Measurements from ENCODE around the gene EFCAB8. TPM values are rescaled to one million over a fixed set of nuclear protein-coding genes. Genes with fewer than 3 reads are reported as not detected.

Gene EFCAB8
- total and polyA plus RNA-seq, 3 experiments from 2014 or later = 0.35 to 0.69 TPM; not detected in 1

GRCh38 chr20:32991383-32991782 is 132.7 kb downstream of the EFCAB8 start:
- Mint-ChIP-seq H3K9me3 (peaks cover 0 to 12% (median 7%) of the 10 kb centered on the region in 5 donors), H3K4me1 (peaks cover 5 to 7% (median 7%) of the 10 kb centered on the region in 3 donors), H3K36me3 (peaks cover 0 to 15% (median 0%) of the 10 kb centered on the region in 3 donors), H3K27ac (peak overlapping the region in 1 of 8 donors; percentile 32), H3K27me3 (no peaks in the 10 kb centered on the region), H3K4me3 (no peak overlapping the region)
- Histone ChIP-seq H3K9me3 (ENCODE audit: low read length) (peaks cover 3% of the 10 kb centered on the region), H3K27me3 (ENCODE audit: insufficient read depth, low read length, poor library complexity, severe bottlenecking) (no peaks in the 10 kb centered on the region), H3K4me1 (ENCODE audit: insufficient read depth, low read length) (peaks cover 31% of the 10 kb centered on the region), H3K4me3 (ENCODE audit: low read length) (no peak overlapping the region), H3K36me3 (ENCODE audit: insufficient read depth, low read length) (no peaks in the 10 kb centered on the region), H3K27ac (ENCODE audit: low read depth, low read length) (no peak overlapping the region)
- POLR2A ChIA-PET = interaction anchor here (0.6 kb wide), 1 partner anchor 492 kb away, joined by 6 read pairs; no protein-coding TSS in a partner anchor
- peak in 1 of 5 donors; percentile 20 for DNase-seq
- CTCF ChIA-PET = interaction anchor here (1.1 to 1.7 kb wide), 3 partner anchors 10 to 46 kb away, joined by 3 to 4 read pairs (median 3); partner anchors contain the start of gene SUN5

GRCh38 chr20:32991792-32992641 is 133.3 kb downstream of the EFCAB8 start:
- H3K4me1 ChIP-seq (ENCODE audit: insufficient read depth, low read length) = peaks cover 31% of the 10 kb centered on the region
- no peak overlapping the region for H3K4me3 ChIP-seq (ENCODE audit: low read length)
- peaks cover 5 to 7% (median 7%) of the 10 kb centered on the region in 3 donors for H3K4me1 Mint-ChIP-seq
- no peak overlapping the region for H3K27ac Mint-ChIP-seq
- H3K9me3 Mint-ChIP-seq = peaks cover 0 to 12% (median 7%) of the 10 kb centered on the region in 5 donors
- no peak overlapping the region for H3K4me3 Mint-ChIP-seq
- H3K36me3 Mint-ChIP-seq = peaks cover 0 to 15% (median 0%) of the 10 kb centered on the region in 3 donors
- H3K27me3 Mint-ChIP-seq = no peaks in the 10 kb centered on the region
- H3K9me3 ChIP-seq (ENCODE audit: low read length) = peaks cover 3% of the 10 kb centered on the region
- peak in 1 of 5 donors; percentile 4 for DNase-seq
- ChIA-PET CTCF (interaction anchor here (1.1 kb wide), 2 partner anchors 13 to 46 kb away, joined by 3 read pairs; partner anchors contain the start of gene SUN5), POLR2A (interaction anchor here (0.6 kb wide), 1 partner anchor 301 kb away, joined by 3 read pairs; no protein-coding TSS in a partner anchor)
- H3K36me3 ChIP-seq (ENCODE audit: insufficient read depth, low read length) = no peaks in the 10 kb centered on the region
- H3K27me3 ChIP-seq (ENCODE audit: insufficient read depth, low read length, poor library complexity, severe bottlenecking) = no peaks in the 10 kb centered on the region
- no peak overlapping the region for H3K27ac ChIP-seq (ENCODE audit: low read depth, low read length)

GRCh38 chr20:32993496-32994050 is 134.8 kb downstream of the EFCAB8 start:
- Mint-ChIP-seq H3K27ac (peak overlapping the region in 1 of 8 donors; percentile 9), H3K4me3 (no peak overlapping the region), H3K9me3 (peaks cover 0 to 12% (median 7%) of the 10 kb centered on the region in 5 donors), H3K27me3 (no peaks in the 10 kb centered on the region), H3K4me1 (peaks cover 10 to 15% (median 11%) of the 10 kb centered on the region in 3 donors), H3K36me3 (peaks cover 0 to 21% (median 0%) of the 10 kb centered on the region in 3 donors)
- DNase-seq = peak in 1 of 5 donors; percentile 47
- Histone ChIP-seq H3K4me1 (ENCODE audit: insufficient read depth, low read length) (peaks cover 31% of the 10 kb centered on the region), H3K9me3 (ENCODE audit: low read length) (peaks cover 3% of the 10 kb centered on the region), H3K27me3 (ENCODE audit: insufficient read depth, low read length, poor library complexity, severe bottlenecking) (no peaks in the 10 kb centered on the region), H3K4me3 (ENCODE audit: low read length) (no peak overlapping the region), H3K27ac (ENCODE audit: low read depth, low read length) (no peak overlapping the region), H3K36me3 (ENCODE audit: insufficient read depth, low read length) (no peaks in the 10 kb centered on the region)
- POLR2A ChIA-PET = no interaction called here
- CTCF ChIA-PET = no interaction called here

GRCh38 chr20:32995802-32996201 is 137.1 kb downstream of the EFCAB8 start:
- Mint-ChIP-seq H3K9me3 (peaks cover 0 to 12% (median 7%) of the 10 kb centered on the region in 5 donors), H3K36me3 (peaks cover 0 to 21% (median 0%) of the 10 kb centered on the region in 3 donors), H3K4me1 (peaks cover 11 to 19% (median 15%) of the 10 kb centered on the region in 3 donors), H3K27me3 (no peaks in the 10 kb centered on the region), H3K27ac (no peak overlapping the region), H3K4me3 (no peak overlapping the region)
- ChIA-PET POLR2A (no interaction called here), CTCF (no interaction called here)
- H3K4me3 ChIP-seq (ENCODE audit: low read length) = no peak overlapping the region
- H3K27ac ChIP-seq (ENCODE audit: low read depth, low read length) = no peak overlapping the region
- peaks cover 3% of the 10 kb centered on the region for H3K9me3 ChIP-seq (ENCODE audit: low read length)
- H3K27me3 ChIP-seq (ENCODE audit: insufficient read depth, low read length, poor library complexity, severe bottlenecking) = no peaks in the 10 kb centered on the region
- no peaks in the 10 kb centered on the region for H3K36me3 ChIP-seq (ENCODE audit: insufficient read depth, low read length)
- DNase-seq = no peak
- peaks cover 28% of the 10 kb centered on the region for H3K4me1 ChIP-seq (ENCODE audit: insufficient read depth, low read length)

- H3K36me3 ChIP-seq (ENCODE audit: insufficient read depth, low read length) = no peaks in the 10 kb centered on the region
- no peak overlapping the region for H3K4me3 ChIP-seq (ENCODE audit: low read length)
- peaks cover 3% of the 10 kb centered on the region for H3K9me3 ChIP-seq (ENCODE audit: low read length)
- POLR2A ChIA-PET = no interaction called here
- peaks cover 0 to 18% (median 0%) of the 10 kb centered on the region in 3 donors for H3K36me3 Mint-ChIP-seq
- peak overlapping the region in 1 of 7 donors; percentile 40 for H3K4me3 Mint-ChIP-seq
- peak overlapping the region in 3 of 8 donors; percentile 37 to 54 (median 46) for H3K27ac Mint-ChIP-seq
- CTCF ChIA-PET = interaction anchor here (1.6 kb wide), 1 partner anchor 93 kb away, joined by 4 read pairs; no protein-coding TSS in a partner anchor
- DNase-seq = no peak
- no peaks in the 10 kb centered on the region for H3K27me3 ChIP-seq (ENCODE audit: insufficient read depth, low read length, poor library complexity, severe bottlenecking)
- H3K4me1 Mint-ChIP-seq = peaks cover 7 to 19% (median 15%) of the 10 kb centered on the region in 3 donors
- H3K4me1 ChIP-seq (ENCODE audit: insufficient read depth, low read length) = peaks cover 11% of the 10 kb centered on the region
- peaks cover 0 to 12% (median 7%) of the 10 kb centered on the region in 5 donors for H3K9me3 Mint-ChIP-seq
- no peaks in the 10 kb centered on the region for H3K27me3 Mint-ChIP-seq
- H3K27ac ChIP-seq (ENCODE audit: low read depth, low read length) = no peak overlapping the region
Measured at GRCh38 chr20:32997431-32997830, 138.7 kb downstream of the EFCAB8 start.

GRCh38 chr20:32999603-33000250 is 141.0 kb downstream of the EFCAB8 start:
- no peak overlapping the region for H3K4me3 Mint-ChIP-seq
- H3K27ac Mint-ChIP-seq = peak overlapping the region in 2 of 8 donors; percentile 36 to 85
- peaks cover 7 to 19% (median 18%) of the 10 kb centered on the region in 3 donors for H3K4me1 Mint-ChIP-seq
- Histone ChIP-seq H3K4me3 (ENCODE audit: low read length) (no peak overlapping the region), H3K4me1 (ENCODE audit: insufficient read depth, low read length) (peaks cover 9% of the 10 kb centered on the region), H3K36me3 (ENCODE audit: insufficient read depth, low read length) (no peaks in the 10 kb centered on the region), H3K27me3 (ENCODE audit: insufficient read depth, low read length, poor library complexity, severe bottlenecking) (no peaks in the 10 kb centered on the region), H3K27ac (ENCODE audit: low read depth, low read length) (no peak overlapping the region), H3K9me3 (ENCODE audit: low read length) (peaks cover 3% of the 10 kb centered on the region)
- DNase-seq = no peak
- H3K36me3 Mint-ChIP-seq = peaks cover 0 to 13% (median 0%) of the 10 kb centered on the region in 3 donors
- H3K9me3 Mint-ChIP-seq = peaks cover 0 to 7% (median 6%) of the 10 kb centered on the region in 5 donors
- ChIA-PET CTCF (interaction anchor here (1.0 to 1.8 kb wide), 4 partner anchors 13 to 97 kb away, joined by 3 to 4 read pairs (median 3); no protein-coding TSS in a partner anchor), POLR2A (no interaction called here)
- H3K27me3 Mint-ChIP-seq = no peaks in the 10 kb centered on the region

- H3K4me3 ChIP-seq (ENCODE audit: low read length) = no peak overlapping the region
- no peaks in the 10 kb centered on the region for H3K27me3 ChIP-seq (ENCODE audit: insufficient read depth, low read length, poor library complexity, severe bottlenecking)
- peaks cover 7 to 24% (median 23%) of the 10 kb centered on the region in 3 donors for H3K4me1 Mint-ChIP-seq
- no peaks in the 10 kb centered on the region for H3K36me3 ChIP-seq (ENCODE audit: insufficient read depth, low read length)
- H3K9me3 Mint-ChIP-seq = peaks cover 0 to 3% (median 0%) of the 10 kb centered on the region in 5 donors
- H3K4me3 Mint-ChIP-seq = no peak overlapping the region
- no peaks in the 10 kb centered on the region for H3K27me3 Mint-ChIP-seq
- H3K27ac Mint-ChIP-seq = peak overlapping the region in 4 of 8 donors; percentile 35 to 81 (median 73)
- peaks cover 11% of the 10 kb centered on the region for H3K4me1 ChIP-seq (ENCODE audit: insufficient read depth, low read length)
- DNase-seq = peak in 1 of 5 donors; percentile 20
- no peak overlapping the region for H3K27ac ChIP-seq (ENCODE audit: low read depth, low read length)
- ChIA-PET CTCF (interaction anchor here (1.0 to 1.7 kb wide), 3 partner anchors 10 to 99 kb away, joined by 3 to 4 read pairs (median 4); no protein-coding TSS in a partner anchor), POLR2A (no interaction called here)
- peaks cover 0 to 6% (median 2%) of the 10 kb centered on the region in 3 donors for H3K36me3 Mint-ChIP-seq
- no peaks in the 10 kb centered on the region for H3K9me3 ChIP-seq (ENCODE audit: low read length)
Measured at GRCh38 chr20:33000802-33001466, 142.2 kb downstream of the EFCAB8 start.

All from CD8-positive, alpha-beta memory T cell (primary cell).